T-cell (primary cell): ENCODE data around the gene SAMD11. TPM values are rescaled to one million over a fixed set of nuclear protein-coding genes. Genes with fewer than 3 reads are reported as not detected.
A peak's percentile ranks its signal among the peaks of the same experiment; 100 is the strongest.
"Not testable (repeated sequence)": the region's sequence is repeated elsewhere in the genome, so short reads cannot be mapped to it uniquely, and the experiment has no call there.

Source experiments
- ATAC-seq, 4 experiments: fragments of 200-7000 bp in 3 of 4; fragments of 150-1000 bp in 1 of 4; cut with Tn5 transposase; replicated peaks in 1 of 4; 1 replicate in 3 of 4; 2 replicates in 1 of 4; pipeline ENCODE4 v1.10.0; 2021; ENCODE audit warnings: moderate library complexity in 3 of 4, mild to moderate bottlenecking in 2 of 4, moderate number of reproducible peaks in 1 of 4
- CTCF ChIA-PET, 2 donors: fragments of 300-600 bp; sonication (Branson Sonifier 250); formaldehyde crosslinking; loops; one replicate each; lab custom pipeline; 2022; ENCODE audit warnings: antibody characterized with exemption in 2 of 2; lab: Charles Lee
- POLR2A ChIA-PET, 2 donors: fragments of 300-600 bp; sonication (Branson Sonifier 250); formaldehyde crosslinking; loops; one replicate each; lab custom pipeline; 2022; ENCODE audit warnings: antibody characterized with exemption in 2 of 2; lab: Charles Lee
- DNase-seq, 35 experiments: peaks; one replicate each; pipeline versions ENCODE4 v3.0.0 to v3.0.0-alpha.2; 2013 to 2023
- H3K27ac ChIP-seq: one replicate; pipeline ENCODE4 v1.5.1; 2013; ENCODE audit warnings: low read length
- H3K27me3 ChIP-seq, 2 experiments: replicated peaks in 1 of 2; 1 replicate in 1 of 2; 2 replicates in 1 of 2; pipeline versions ENCODE4 v1.6.1 to v1.7.0; 2013; ENCODE audit warnings: low read length in 1 of 2, mixed read lengths in 1 of 2; ENCODE audit not compliant: control insufficient read depth in 2 of 2, insufficient read depth in 2 of 2; ENCODE audit errors: extremely low read depth in 1 of 2
- H3K36me3 ChIP-seq, 2 donors: 1 replicate in 1 of 2; 2 replicates in 1 of 2; pipeline versions ENCODE4 v1.6.1 to v1.7.0; 2013; ENCODE audit warnings: low read length in 1 of 2; ENCODE audit not compliant: control insufficient read depth in 2 of 2, insufficient read depth in 1 of 2; ENCODE audit errors: extremely low read depth in 1 of 2
- H3K4me1 ChIP-seq, 2 experiments: 1 replicate in 1 of 2; 2 replicates in 1 of 2; pipeline versions ENCODE4 v1.6.1 to v1.7.0; 2013; ENCODE audit warnings: low read length in 2 of 2, mixed read lengths in 1 of 2; ENCODE audit not compliant: insufficient read depth in 2 of 2, control insufficient read depth in 1 of 2; ENCODE audit errors: extremely low read depth in 1 of 2
- H3K4me3 ChIP-seq, 2 donors: 1 replicate in 1 of 2; 2 replicates in 1 of 2; pipeline versions ENCODE4 v1.5.1 to v1.7.0; 2013; ENCODE audit warnings: mild to moderate bottlenecking in 2 of 2, low read length in 1 of 2, moderate library complexity in 1 of 2; ENCODE audit not compliant: control insufficient read depth in 1 of 2; ENCODE audit errors: extremely low read depth in 1 of 2
- H3K9me3 ChIP-seq: 2 replicates; pipeline ENCODE4 v1.7.0; 2013
- H3K27ac Mint-ChIP-seq, 2 donors: one replicate each; pipeline ENCODE4 v1.8.0; 2020 to 2021; ENCODE audit warnings: mild to moderate bottlenecking in 2 of 2, mixed read lengths in 2 of 2
- H3K27me3 Mint-ChIP-seq, 2 donors: one replicate each; pipeline ENCODE4 v1.8.0; 2021 to 2022; ENCODE audit warnings: mixed read lengths in 2 of 2
- H3K36me3 Mint-ChIP-seq: one replicate; pipeline ENCODE4 v1.8.0; 2021; ENCODE audit warnings: mixed read lengths
- H3K4me1 Mint-ChIP-seq, 3 donors: one replicate each; pipeline ENCODE4 v1.8.0; 2020 to 2022; ENCODE audit warnings: mixed read lengths in 3 of 3, mild to moderate bottlenecking in 1 of 3
- H3K4me3 Mint-ChIP-seq, 3 donors: one replicate each; pipeline ENCODE4 v1.8.0; 2020 to 2022; ENCODE audit warnings: mild to moderate bottlenecking in 3 of 3, mixed read lengths in 3 of 3, moderate library complexity in 3 of 3
- H3K9me3 Mint-ChIP-seq, 3 donors: one replicate each; pipeline ENCODE4 v1.8.0; 2020 to 2022; ENCODE audit warnings: mixed read lengths in 3 of 3
- WGBS: methylation state at CpG from one replicate; pipeline ENCODE4 v1.1.5; 2013; ENCODE audit warnings: missing lambda C conversion rate; ENCODE audit not compliant: insufficient coverage; 5-methylcytosine and 5-hydroxymethylcytosine counted together
- total RNA-seq, 35 experiments: library from RNA in 6 of 35; stranded (reverse) in 6 of 35; fragments of 120-200 nt in 1 of 35; gene quantifications; one replicate each; pipeline versions ENCODE4 v1.2.1 to v1.2.4 and lab custom pipeline; 2013 to 2026

Gene SAMD11
- total RNA-seq, 5 donors from 2014 or later (not counting 1 experiment from before 2014, with no cell fraction given), result 0.32 to 0.70 (median 0.53) TPM; not detected in 2

DNA sequence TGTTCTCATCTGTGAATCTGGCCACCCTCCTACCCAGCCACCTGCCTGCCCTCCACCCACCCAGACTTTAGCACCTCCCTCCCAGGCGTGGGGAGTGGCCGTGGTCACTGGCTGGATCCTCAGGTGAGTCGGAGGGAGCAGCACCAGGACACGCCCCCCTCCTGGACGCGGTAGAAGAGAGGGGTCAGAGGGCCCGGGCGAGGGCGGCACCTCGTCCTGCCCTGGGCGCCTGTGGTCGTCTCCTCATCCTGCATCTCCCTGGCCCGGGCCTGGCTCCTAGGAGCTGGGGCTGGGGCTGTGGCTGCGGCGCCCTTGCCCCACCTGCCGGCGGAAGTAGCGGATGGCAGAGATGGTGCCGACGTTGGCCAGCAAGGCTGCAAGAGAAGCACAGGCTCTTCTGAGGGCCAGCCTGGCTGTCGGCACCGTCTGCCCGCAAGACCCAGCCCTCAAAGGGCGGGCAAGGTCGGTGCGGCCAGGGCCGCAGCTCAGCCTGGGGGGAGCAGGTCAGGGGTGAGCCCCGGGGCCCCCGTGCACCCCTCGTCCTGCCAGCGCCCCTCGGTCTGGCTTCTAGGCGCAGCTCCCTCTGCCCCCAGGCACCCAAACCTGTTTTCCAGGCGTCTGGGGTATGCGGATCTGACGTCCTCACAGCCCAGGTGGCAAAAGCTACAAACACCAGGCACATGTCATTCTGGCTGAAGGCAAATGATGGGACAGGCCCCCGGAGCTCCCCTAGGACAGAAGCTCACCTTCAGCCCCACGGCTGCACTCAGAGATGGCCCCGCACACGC lies 52.4 kb downstream of the SAMD11 start:
- Histone ChIP-seq H3K27ac (no peak overlapping the region), H3K4me3 (peak overlapping the region in 1 of 2 donors; percentile 23), H3K27me3 (peaks cover 0 to 73% of the 10 kb centered on the region in 2 experiments), H3K4me1 (peaks cover 2 to 10% of the 10 kb centered on the region in 2 experiments), H3K36me3 (no peaks in the 10 kb centered on the region), H3K9me3 (no peaks in the 10 kb centered on the region)
- ChIA-PET CTCF (interaction anchor here in 1 of 2 donors (0.7 kb wide), 2 partner anchors 78 to 107 kb away, joined by 3 to 4 read pairs; no protein-coding TSS in a partner anchor), POLR2A (no interaction called here)
- DNase-seq, result peak in 29 of 35 experiments; percentile 29 to 81 (median 58)
- peaks cover 5 to 17% of the 10 kb centered on the region in 2 donors for H3K27me3 Mint-ChIP-seq
- H3K36me3 Mint-ChIP-seq, result no peaks in the 10 kb centered on the region
- no peak overlapping the region for H3K27ac Mint-ChIP-seq
- peak; percentile 89 to 92 (median 90) for ATAC-seq
- H3K4me3 Mint-ChIP-seq, result peak overlapping the region in 1 of 3 donors; percentile 44
- WGBS, result 1% methylated on average over 32 of the region's 40 CpGs
- no peaks in the 10 kb centered on the region for H3K9me3 Mint-ChIP-seq
- peaks cover 5 to 8% (median 6%) of the 10 kb centered on the region in 3 donors for H3K4me1 Mint-ChIP-seq

- POLR2A ChIA-PET, H3K9me3 Mint-ChIP-seq, H3K36me3 ChIP-seq, H3K4me3 Mint-ChIP-seq, DNase-seq, H3K4me1 Mint-ChIP-seq, H3K27ac ChIP-seq, H3K4me3 ChIP-seq, ATAC-seq, H3K9me3 ChIP-seq, H3K27ac Mint-ChIP-seq, H3K36me3 Mint-ChIP-seq, CTCF ChIA-PET: not testable (repeated sequence)
- Histone ChIP-seq H3K4me1 (peaks cover 2 to 10% of the 10 kb centered on the region in 2 experiments), H3K27me3 (peaks cover 0 to 71% of the 10 kb centered on the region in 2 experiments)
- H3K27me3 Mint-ChIP-seq, result peaks cover 5 to 19% of the 10 kb centered on the region in 2 donors
- no CpG with 5 or more reads among the region's 39 CpGs for WGBS
Measured at GRCh38 chr1:976791-977190, 53.1 kb downstream of the SAMD11 start.

GRCh38 chr1:978069-978834 lies 54.5 kb downstream of the SAMD11 start:
- Mint-ChIP-seq H3K9me3 (no peaks in the 10 kb centered on the region), H3K27me3 (peaks cover 11 to 25% of the 10 kb centered on the region in 2 donors), H3K4me1 (peaks cover 5 to 8% (median 6%) of the 10 kb centered on the region in 3 donors), H3K4me3 (peak overlapping the region in 2 of 3 donors; percentile 6 to 52), H3K36me3 (no peaks in the 10 kb centered on the region), H3K27ac (peak overlapping the region in 1 of 2 donors; percentile 16)
- Histone ChIP-seq H3K4me3 (no peak overlapping the region), H3K9me3 (no peaks in the 10 kb centered on the region), H3K27ac (no peak overlapping the region), H3K4me1 (peaks cover 2 to 10% of the 10 kb centered on the region in 2 experiments), H3K36me3 (no peaks in the 10 kb centered on the region), H3K27me3 (peaks cover 0 to 72% of the 10 kb centered on the region in 2 experiments)
- 90% methylated on average over 35 of the region's 44 CpGs for WGBS
- ChIA-PET CTCF (no interaction called here), POLR2A (no interaction called here)
- DNase-seq (no peak), ATAC-seq (no peak)

- POLR2A ChIA-PET, result no interaction called here
- 92% methylated on average over 49 of the region's 60 CpGs for WGBS
- Histone ChIP-seq H3K9me3 (no peaks in the 10 kb centered on the region), H3K4me1 (peaks cover 2 to 14% of the 10 kb centered on the region in 2 experiments), H3K4me3 (no peak overlapping the region), H3K27ac (no peak overlapping the region), H3K36me3 (no peaks in the 10 kb centered on the region), H3K27me3 (peaks cover 0 to 70% of the 10 kb centered on the region in 2 experiments)
- Mint-ChIP-seq H3K27ac (no peak overlapping the region), H3K36me3 (no peaks in the 10 kb centered on the region), H3K4me3 (no peak overlapping the region), H3K9me3 (no peaks in the 10 kb centered on the region), H3K27me3 (peaks cover 13 to 28% of the 10 kb centered on the region in 2 donors), H3K4me1 (peaks cover 5 to 8% (median 6%) of the 10 kb centered on the region in 3 donors)
- ATAC-seq (no peak), DNase-seq (no peak)
- CTCF ChIA-PET, result no interaction called here
Measured at GRCh38 chr1:978835-979743, 55.4 kb downstream of the SAMD11 start.

DNA sequence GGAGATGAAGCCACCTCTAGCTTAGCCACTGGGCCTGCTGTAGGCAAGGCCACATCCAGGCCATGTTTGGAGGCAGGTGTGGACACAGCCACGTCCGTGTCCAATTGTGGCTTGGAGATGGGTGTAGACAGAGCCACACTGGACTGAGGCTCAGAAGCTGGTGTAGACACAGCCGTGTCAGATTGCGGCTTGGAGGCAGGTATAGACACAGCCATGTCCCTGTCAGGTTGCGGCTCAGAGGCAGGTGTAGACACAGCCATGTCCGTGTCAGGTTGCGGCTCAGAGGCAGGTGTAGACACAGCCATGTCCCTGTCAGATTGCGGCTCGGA lies 56.0 kb downstream of the SAMD11 start:
- DNase-seq (no peak), ATAC-seq (no peak)
- no peaks in the 10 kb centered on the region for H3K9me3 ChIP-seq
- H3K27ac Mint-ChIP-seq, result no peak overlapping the region
- ChIA-PET CTCF (no interaction called here), POLR2A (no interaction called here)
- H3K4me3 Mint-ChIP-seq, result no peak overlapping the region
- peaks cover 0 to 70% of the 10 kb centered on the region in 2 experiments for H3K27me3 ChIP-seq
- 95% methylated on average over 9 of the region's 9 CpGs for WGBS
- H3K36me3 Mint-ChIP-seq, result no peaks in the 10 kb centered on the region
- H3K4me3 ChIP-seq, result no peak overlapping the region
- no peaks in the 10 kb centered on the region for H3K9me3 Mint-ChIP-seq
- peaks cover 2 to 16% of the 10 kb centered on the region in 2 experiments for H3K4me1 ChIP-seq
- H3K27me3 Mint-ChIP-seq, result peaks cover 13 to 27% of the 10 kb centered on the region in 2 donors
- no peaks in the 10 kb centered on the region for H3K36me3 ChIP-seq
- H3K27ac ChIP-seq, result no peak overlapping the region
- H3K4me1 Mint-ChIP-seq, result peaks cover 5 to 8% (median 6%) of the 10 kb centered on the region in 3 donors
